Gastrocnemius medialis (tissue), 4 donors: ENCODE data around the gene WDFY3. TPM values are rescaled to one million over a fixed set of nuclear protein-coding genes. Genes with fewer than 3 reads are reported as not detected.
"Not testable (repeated sequence)": the region's sequence is repeated elsewhere in the genome, so short reads cannot be mapped to it uniquely, and the experiment has no call there.

Experiments
- ATAC-seq, 2 donors: fragments of 150-250 bp; one replicate each; pipeline ENCODE4 v1.9.1; 2016
- DNase-seq, 2 donors: peaks; one replicate each; pipeline ENCODE4 v3.0.0-alpha.2; 2019
- H3K27ac ChIP-seq, 4 donors: fragments of 200-600 bp; sonication (generic); 1 replicate in 1 of 4; 2 replicates in 3 of 4; pipeline ENCODE4 v1.5.1; 2016 to 2018; ENCODE audit warnings: mild to moderate bottlenecking in 2 of 4, moderate library complexity in 1 of 4
- H3K27me3 ChIP-seq, 3 donors: fragments of 200-600 bp; sonication (generic) in 2 of 3; 1 replicate in 1 of 3; 2 replicates in 2 of 3; pipeline versions ENCODE4 v1.5.1 to v1.6.0; 2016 to 2019; ENCODE audit warnings: mild to moderate bottlenecking in 1 of 3, moderate library complexity in 1 of 3
- H3K36me3 ChIP-seq, 2 donors: fragments of 200-600 bp; sonication (generic) in 1 of 2; one replicate each; pipeline ENCODE4 v1.5.1; 2017 to 2018
- H3K4me1 ChIP-seq, 2 donors: fragments of 200-600 bp; sonication (generic) in 1 of 2; one replicate each; pipeline ENCODE4 v1.5.1; 2016 to 2017; ENCODE audit warnings: mild to moderate bottlenecking in 2 of 2
- H3K4me3 ChIP-seq, 4 donors: fragments of 200-600 bp; sonication (generic) in 3 of 4; 1 replicate in 1 of 4; 2 replicates in 3 of 4; pipeline ENCODE4 v1.5.1; 2016 to 2019; ENCODE audit warnings: mild to moderate bottlenecking in 2 of 4
- H3K9me3 ChIP-seq, 3 donors: fragments of 200-600 bp; sonication (generic) in 2 of 3; 1 replicate in 1 of 3; 2 replicates in 2 of 3; pipeline ENCODE4 v1.5.1; 2016 to 2019
- POLR2A ChIP-seq, 2 donors: fragments of 450-650 bp; IDR thresholded peaks; one replicate each; pipeline ENCODE4 v1.6.1; 2017; ENCODE audit warnings: antibody characterized with exemption in 2 of 2, mild to moderate bottlenecking in 2 of 2, moderate library complexity in 2 of 2
- in situ Hi-C, 4 donors: fragments of 200-750 bp; cut with MboI; loops; one replicate each; pipeline versions ENCODE4 v1.15.0 to v1.8.0; 2017; ENCODE audit warnings: low sequenced_read_pairs in 4 of 4
- intact Hi-C: fragments of 100-400 bp; cut with DNase I; formaldehyde crosslinking; loops from one replicate; pipeline ENCODE4 v1.15.1; 2023; ENCODE audit warnings: low total_unique reads
- total RNA-seq, 4 donors: library from RNA; depleted of rRNA; stranded (reverse); fragments of >200 nt; gene quantifications; one replicate each; pipeline versions ENCODE4 v1.1.0 to v1.2.3, GENCODE V29; 2016
- TF ChIP-seq, protein P1 (sequence below), 5 experiments: fragments of 450-650 bp in 3 of 5; fragments of 200-600 bp in 2 of 5; sonication (generic) in 2 of 5; IDR thresholded peaks in 4 of 5; conservative IDR thresholded peaks in 1 of 5; 1 replicate in 4 of 5; 2 replicates in 1 of 5; pipeline ENCODE4 v1.5.1; 2016 to 2019; ENCODE audit warnings: antibody characterized with exemption in 5 of 5, mild to moderate bottlenecking in 3 of 5, moderate library complexity in 3 of 5

WDFY3 gene
- total RNA-seq, 4 donors from 2014 or later, result 28.3 to 65.9 (median 36.4) TPM

DNA sequence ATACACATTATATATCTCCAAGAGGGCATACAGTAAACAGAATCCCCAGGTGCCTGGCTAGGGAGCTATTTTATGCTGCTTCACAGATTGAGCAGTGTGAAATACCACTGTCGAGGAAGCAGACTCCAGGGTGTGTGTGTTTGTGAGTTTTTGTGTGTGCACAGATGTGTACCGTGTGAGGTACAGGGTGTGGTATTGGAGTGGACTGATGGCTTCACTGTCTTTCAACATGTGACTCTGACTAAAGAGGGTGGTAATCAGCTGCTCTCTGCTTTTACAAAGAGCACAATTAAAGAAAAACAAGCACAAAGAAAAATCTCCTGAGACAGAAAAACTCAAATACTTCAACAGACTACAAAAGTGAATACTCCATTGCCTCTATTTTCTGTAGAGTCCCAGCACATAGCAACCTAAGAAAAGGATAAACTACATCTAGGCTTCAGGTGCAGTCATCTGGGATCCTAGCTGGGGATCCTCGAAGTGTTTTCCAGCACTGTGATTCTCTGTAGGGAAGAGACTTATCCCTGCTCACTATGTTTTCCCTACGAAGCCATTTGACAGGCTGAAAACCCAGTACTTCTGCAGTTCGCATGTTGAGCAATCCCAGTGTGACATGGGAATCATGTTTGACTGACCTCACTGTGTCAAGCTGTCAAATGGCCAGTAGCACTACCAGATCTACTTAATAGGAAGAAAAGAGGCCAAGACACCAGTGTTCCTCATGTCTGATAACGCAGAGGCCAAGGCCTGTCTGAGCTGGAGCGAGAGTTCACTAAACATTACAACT is 283.2 kb downstream of the WDFY3 start:
- intact Hi-C loops, result no loop called here
- DNase-seq (peak; percentile 23 to 31), ATAC-seq (peak; percentile 19 to 48)
- in situ Hi-C loops, result no loop called here
- Histone ChIP-seq H3K27ac (peak overlapping the region in 1 of 4 donors; percentile 6), H3K4me3 (no peak overlapping the region), H3K27me3 (no peaks in the 10 kb centered on the region), H3K9me3 (no peaks in the 10 kb centered on the region), H3K36me3 (peaks cover 4 to 71% of the 10 kb centered on the region in 2 donors), H3K4me1 (peaks cover 9 to 16% of the 10 kb centered on the region in 2 donors)
- TF ChIP-seq POLR2A (IDR thresholded peaks at IDR 0.05), result no peak
- TF ChIP-seq, protein P1, sequence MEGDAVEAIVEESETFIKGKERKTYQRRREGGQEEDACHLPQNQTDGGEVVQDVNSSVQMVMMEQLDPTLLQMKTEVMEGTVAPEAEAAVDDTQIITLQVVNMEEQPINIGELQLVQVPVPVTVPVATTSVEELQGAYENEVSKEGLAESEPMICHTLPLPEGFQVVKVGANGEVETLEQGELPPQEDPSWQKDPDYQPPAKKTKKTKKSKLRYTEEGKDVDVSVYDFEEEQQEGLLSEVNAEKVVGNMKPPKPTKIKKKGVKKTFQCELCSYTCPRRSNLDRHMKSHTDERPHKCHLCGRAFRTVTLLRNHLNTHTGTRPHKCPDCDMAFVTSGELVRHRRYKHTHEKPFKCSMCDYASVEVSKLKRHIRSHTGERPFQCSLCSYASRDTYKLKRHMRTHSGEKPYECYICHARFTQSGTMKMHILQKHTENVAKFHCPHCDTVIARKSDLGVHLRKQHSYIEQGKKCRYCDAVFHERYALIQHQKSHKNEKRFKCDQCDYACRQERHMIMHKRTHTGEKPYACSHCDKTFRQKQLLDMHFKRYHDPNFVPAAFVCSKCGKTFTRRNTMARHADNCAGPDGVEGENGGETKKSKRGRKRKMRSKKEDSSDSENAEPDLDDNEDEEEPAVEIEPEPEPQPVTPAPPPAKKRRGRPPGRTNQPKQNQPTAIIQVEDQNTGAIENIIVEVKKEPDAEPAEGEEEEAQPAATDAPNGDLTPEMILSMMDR (IDR thresholded peaks at IDR 0.05 in 4 of 5, conservative IDR thresholded peaks at IDR 0.05 in 1 of 5), result no peak

DNA sequence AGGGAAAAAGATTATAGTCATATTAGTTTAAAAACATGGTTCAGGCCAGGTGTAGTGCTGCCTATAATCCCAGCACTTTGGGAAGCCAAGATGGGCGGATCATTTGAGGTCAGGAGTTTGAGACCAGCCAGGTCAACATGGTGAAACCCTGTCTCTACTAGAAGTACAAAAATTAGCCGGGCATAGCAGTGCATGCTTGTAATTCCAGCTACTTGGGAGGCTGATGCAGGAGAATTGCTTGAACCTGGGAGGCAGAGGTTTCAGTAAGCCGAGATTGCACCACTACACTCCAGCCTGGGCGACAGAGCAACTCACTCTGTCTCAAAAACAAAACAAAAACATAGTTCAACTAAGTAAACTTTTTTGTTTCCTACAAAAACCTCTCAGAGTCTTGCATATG is 283.8 kb downstream of the WDFY3 start:
- DNase-seq, in situ Hi-C loops, intact Hi-C loops, H3K9me3 ChIP-seq, H3K4me3 ChIP-seq, H3K27me3 ChIP-seq, ATAC-seq: not testable (repeated sequence)
- peaks cover 4 to 69% of the 10 kb centered on the region in 2 donors for H3K36me3 ChIP-seq
- H3K4me1 ChIP-seq, result peaks cover 9 to 16% of the 10 kb centered on the region in 2 donors
- H3K27ac ChIP-seq, result peak overlapping the region in 2 of 4 donors; percentile 6 to 12

DNA sequence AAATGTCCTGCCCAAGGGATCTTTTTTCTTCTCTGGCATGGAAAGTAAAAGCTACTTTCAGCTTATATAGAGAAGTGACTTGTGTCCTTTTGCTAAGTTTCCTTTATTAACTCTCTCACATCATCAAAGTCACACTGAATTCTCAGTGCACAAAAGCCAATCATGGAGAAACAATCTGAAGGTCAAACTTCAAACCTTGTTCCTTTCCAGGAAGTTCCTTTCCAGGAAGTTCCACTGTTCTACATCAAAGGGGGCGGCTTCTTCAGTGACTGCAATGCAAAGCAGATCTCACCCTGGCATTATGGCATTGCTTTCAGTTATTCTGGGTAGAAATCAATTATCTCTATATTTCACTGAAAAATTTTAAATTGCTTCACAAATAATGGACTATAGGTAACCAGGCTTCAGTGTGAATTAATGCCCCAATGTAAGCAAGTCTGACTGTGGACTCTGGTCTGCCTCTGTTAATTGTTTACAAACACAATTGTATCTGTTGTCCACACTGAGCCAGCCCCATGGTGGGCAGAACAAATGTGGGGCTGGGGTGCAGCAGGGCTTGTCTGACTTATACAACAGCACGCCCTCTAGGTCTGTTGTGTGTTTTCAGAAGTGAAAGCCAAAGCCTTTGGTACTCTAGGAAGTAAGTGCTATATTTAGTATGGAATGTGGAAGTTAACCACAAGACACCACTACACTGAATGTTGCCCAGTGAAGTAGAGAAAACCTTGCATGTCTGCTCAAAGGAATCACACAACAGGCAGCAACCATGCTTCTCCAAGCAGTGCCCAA is 284.8 kb downstream of the WDFY3 start:
- TF ChIP-seq, protein P1 (IDR thresholded peaks at IDR 0.05 in 4 of 5, conservative IDR thresholded peaks at IDR 0.05 in 1 of 5), result no peak
- TF ChIP-seq POLR2A (IDR thresholded peaks at IDR 0.05), result no peak
- no peaks in the 10 kb centered on the region for H3K27me3 ChIP-seq
- DNase-seq (no peak), ATAC-seq (peak; percentile 72 to 84)
- no peaks in the 10 kb centered on the region for H3K9me3 ChIP-seq
- H3K27ac ChIP-seq, result peak overlapping the region in 2 of 4 donors; percentile 12 to 33
- H3K4me3 ChIP-seq, result no peak overlapping the region
- peaks cover 9 to 16% of the 10 kb centered on the region in 2 donors for H3K4me1 ChIP-seq
- intact Hi-C loops, result no loop called here
- in situ Hi-C loops, result no loop called here
- peaks cover 0 to 76% of the 10 kb centered on the region in 2 donors for H3K36me3 ChIP-seq

DNA sequence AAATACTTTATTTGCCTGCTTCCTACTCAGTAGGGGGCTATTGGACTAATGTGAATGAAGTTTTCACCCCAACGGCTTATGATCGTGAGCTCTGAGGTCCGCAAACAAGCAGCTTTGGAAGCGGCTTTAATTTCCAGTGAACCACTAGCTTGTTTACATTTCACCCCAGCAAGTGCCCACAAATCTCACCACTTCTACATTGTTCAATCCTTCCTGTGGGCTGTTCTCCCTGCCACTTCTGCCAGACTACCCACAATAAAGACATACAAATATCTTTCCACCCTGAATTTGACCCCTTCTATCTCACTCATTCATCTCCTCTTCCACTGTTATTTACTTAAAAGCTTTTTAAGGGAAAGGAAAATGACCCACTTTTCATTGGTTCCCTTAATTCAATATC is 285.5 kb downstream of the WDFY3 start:
- in situ Hi-C loops (no loop called here), intact Hi-C loops (no loop called here)
- Histone ChIP-seq H3K36me3 (peaks cover 0 to 76% of the 10 kb centered on the region in 2 donors), H3K9me3 (no peaks in the 10 kb centered on the region), H3K4me3 (no peak overlapping the region), H3K27me3 (no peaks in the 10 kb centered on the region), H3K4me1 (peaks cover 9 to 16% of the 10 kb centered on the region in 2 donors), H3K27ac (no peak overlapping the region)
- TF ChIP-seq POLR2A (IDR thresholded peaks at IDR 0.05), result no peak
- TF ChIP-seq, protein P1 (IDR thresholded peaks at IDR 0.05 in 4 of 5, conservative IDR thresholded peaks at IDR 0.05 in 1 of 5), result no peak
- no peak for DNase-seq
- no peak for ATAC-seq
